Islet precursor cell (in vitro differentiated cells): ENCODE results near the gene FNDC5.
"Not testable (repeated sequence)": the region's sequence is repeated elsewhere in the genome, so short reads cannot be mapped to it uniquely, and the experiment has no call there.

ENCODE experiments used
- DNase-seq: peaks from one replicate; pipeline ENCODE4 v3.0.0-alpha.2; 2018

The FNDC5 gene

DNA sequence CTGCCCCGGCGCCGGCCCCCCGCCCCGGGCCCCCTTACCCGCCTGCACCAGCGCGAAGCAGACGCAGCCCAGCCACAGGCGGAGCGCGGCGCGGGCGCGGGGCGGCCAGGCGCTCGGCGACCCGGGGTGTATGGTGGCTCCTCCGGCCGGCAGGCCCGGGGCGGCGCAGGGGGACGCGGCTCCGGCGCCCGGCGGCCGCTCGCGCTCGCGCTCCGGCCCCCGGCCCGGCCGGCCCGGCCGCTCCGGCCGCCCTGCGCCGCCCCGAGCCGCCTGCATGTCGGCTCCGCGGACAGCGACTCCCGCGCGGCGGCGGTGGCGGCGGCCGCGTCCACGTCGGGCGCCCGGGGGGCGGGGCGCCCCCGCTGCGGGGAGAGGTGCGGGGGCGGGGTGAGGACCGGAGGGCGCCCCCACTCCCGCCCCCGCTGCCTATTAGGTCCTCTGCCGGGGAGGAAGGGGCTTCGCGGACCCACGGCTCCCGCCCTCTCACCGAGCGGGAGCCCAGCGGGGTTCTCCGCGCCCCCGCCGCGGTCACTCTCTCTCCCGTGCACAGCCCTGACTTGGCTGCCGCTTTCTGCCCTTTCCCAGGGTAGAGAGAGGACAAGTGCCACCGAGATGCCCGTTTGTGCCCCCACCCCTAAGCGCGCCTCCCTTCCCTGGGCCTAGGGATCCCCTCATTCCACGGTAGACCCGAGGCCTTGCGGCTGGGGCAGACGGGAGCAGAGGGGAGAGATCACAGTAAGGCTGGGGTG lies at the start of gene FNDC5:
FNDC5 (minus strand) TSS at position 298 of the 749 bp plus-strand sequence.
- peak; percentile 75 for DNase-seq

DNA sequence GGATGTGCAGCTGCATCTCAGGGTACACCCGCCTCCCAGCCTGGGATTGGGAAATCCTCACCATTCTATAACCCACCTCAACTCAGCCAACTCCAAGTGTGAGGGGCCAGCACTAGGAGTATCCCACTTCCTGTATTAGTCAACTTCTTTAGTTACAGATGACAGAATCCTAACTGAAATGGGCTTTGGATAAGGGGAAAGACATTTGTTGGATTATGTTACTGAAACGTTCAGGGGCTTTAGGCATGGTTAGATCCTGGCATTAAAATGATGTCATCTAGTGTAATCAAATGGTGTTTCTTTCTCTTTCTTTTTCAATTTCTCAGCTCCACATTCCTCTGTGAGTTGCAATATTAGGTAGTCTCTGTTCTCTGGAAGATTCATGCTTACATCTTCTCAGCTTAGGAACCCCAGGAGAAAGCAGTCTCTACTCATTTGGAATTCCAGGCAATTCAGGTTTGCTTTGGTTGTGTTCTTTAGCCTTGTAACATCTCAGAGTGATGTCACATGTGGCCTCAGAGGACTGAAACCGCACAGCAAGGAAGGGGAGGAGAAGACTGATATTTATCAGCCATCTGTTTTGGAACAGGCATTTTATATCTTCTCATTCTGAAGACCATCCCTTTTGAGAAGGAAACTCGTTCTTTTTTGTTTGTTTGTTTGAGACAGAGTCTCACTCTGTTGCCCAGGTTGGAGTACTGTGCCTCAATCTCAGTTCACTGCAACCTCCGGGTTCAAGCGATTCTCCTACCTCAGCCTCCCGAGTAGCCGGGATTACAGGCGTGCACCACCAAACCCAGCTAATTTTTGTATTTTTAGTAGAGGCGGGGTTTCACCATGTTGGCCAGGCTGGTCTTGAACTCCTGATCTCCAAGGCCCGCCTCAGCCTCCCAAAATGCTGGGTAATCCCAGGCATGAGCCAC lies 49.4 kb upstream of the FNDC5 start:
- no peak for DNase-seq

DNA sequence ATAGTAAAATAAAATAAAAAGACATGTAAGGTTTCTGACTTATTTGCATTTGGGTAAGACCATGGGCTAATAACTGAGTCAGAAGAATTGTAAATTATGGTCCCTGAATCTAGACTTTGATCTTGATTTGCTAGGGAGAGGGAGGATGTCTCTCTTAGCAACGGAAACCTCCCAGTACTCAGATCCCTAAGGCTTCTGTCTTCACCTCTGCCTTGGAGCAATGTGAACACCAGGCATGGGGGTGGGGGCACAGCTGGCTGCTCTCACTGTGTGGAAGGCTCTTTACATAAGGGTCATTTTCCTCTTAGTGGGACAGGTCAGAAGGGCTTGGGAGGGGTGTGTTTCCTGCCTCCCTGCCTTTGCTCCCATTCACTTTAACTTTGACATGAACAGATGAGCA lies 47.5 kb upstream of the FNDC5 start:
- DNase-seq, result no peak

DNA sequence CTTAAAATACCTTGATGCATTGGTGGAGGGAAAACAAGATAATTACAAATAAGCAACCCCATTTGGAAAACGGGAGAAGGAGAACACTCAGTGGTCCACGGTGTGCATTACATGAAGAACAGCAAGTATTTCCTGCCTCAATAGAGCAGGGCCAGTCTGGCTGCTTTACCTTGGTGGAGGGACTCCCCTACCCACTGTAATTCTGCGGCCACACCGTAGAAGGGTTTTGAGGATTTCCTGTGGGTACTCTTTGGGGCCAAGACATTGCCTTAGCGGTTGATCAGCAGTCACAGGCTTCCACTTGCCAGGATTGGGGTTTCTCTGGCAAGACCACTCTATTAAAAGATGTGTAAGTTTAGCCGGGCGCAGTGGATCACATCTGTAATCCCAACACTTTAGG lies 46.8 kb upstream of the FNDC5 start:
- DNase-seq, result no peak

DNA sequence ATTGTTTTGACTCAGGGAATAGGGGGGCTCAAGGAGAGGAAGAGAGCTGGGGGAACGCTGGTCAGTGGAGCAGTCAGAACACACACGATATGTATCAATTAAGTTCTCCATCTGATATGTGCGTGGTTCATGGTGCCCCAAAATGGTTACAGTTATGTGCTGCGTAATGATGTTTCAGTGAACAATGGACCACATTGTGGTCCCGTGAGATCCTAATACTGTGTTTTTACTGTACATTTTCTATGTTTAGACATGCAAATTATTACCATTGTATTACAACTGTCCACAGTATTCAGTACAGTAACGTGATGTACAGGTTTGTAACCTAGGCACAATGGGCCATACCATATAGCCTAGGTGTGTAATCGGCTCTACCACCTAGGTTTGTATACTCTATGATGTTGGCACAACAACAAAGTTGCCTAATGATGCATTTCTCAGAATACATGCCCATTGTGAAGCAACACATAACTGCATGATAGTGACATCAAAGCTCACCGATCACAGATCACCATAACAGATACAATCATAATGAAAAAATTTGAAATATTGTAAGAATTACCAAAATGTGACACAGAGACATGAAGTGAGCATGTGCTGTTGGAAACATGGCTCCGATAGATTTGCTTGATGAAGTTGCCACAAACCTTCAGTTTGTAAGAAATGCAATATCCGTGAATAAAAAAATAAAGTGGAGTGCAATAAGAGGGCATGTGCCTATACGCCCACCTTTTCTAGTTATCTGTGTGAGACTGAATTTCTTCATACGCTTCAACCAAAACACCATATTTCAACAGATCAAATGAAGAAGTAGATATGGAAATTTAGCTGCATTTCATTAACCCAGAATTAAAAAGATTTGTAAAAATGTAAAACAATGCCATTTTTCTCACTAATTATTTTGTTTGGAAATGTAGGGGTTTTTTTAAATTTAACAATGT lies 45.3 kb upstream of the FNDC5 start:
- DNase-seq, result no peak

DNA sequence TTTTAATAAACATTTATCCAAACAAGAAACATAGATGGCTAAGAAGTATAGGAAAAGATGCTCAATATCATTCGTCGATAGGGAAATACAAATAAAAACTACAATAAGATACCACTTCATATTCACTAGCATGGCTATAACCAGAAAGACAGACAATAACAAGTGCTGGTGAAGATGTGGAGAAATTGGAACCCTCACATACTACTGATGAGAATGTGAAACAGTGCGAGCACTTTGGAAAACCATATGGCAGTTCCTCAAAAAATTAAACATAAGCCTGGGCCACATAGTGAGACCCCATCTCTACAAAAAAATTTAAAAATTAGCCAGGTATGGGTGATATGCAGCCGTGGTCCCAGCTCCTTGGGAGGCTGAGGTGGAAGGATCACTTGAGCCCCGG lies 39.6 kb upstream of the FNDC5 start:
- no peak for DNase-seq

DNA sequence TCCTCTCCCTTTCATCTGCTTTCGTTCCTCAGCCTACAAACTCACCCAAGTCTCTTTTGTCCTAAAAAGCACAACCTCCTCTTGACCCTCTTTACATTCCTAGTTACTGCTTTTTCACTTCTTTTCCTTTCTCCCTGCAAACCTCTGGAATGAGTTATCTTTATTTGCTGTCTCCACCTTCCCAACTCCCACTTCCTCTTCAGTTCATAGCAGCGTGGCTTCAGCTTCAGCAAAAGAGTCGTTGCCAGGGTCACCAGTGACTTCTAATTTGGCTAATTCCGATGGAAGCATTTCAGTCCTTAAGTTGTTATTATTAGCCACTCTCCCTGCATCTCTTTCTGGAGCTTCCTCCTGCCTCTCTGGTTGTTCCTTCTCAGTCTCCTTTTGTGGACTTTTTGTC lies 36.7 kb upstream of the FNDC5 start:
- no peak for DNase-seq

DNA sequence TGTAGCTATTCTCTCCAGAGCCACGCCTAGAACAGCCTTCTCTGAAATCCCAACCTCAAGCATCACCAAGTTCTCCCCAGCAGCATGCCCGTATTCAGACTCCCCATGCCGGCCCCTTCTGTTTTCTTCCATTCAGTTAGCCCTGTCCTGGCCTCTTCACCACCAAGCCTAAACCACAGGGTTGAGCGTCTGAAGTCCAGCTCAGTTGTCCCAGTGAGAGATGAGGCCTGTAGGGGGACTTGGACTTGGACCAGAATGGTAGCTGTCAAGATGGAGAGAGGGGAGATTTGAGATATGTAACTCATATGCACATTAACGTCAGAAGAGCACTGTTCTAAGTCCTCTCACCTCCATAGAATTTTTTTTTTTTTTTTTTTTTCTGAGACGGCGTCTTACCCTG lies 35.9 kb upstream of the FNDC5 start:
- no peak for DNase-seq

DNA sequence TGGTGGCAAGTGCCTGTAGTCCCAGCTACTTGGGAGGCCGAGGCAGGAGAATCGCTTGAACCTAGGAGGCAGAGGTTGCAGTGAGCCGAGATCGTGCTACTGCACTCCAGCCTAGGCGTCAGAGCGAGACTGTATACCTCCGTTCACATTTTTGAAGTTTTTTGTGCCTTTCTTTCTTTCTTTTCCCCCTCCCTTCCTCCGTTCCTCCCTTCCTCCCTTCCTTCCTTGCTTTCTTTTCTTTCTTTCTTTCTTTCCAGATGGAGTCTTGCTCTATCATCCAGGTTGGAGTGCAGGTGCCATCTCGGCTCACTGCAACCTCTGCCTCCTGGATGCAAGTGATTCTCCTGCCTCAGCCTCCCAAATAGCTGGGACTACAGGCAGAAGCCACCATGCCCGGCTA lies 34.9 kb upstream of the FNDC5 start:
- not testable (repeated sequence) for DNase-seq

DNA sequence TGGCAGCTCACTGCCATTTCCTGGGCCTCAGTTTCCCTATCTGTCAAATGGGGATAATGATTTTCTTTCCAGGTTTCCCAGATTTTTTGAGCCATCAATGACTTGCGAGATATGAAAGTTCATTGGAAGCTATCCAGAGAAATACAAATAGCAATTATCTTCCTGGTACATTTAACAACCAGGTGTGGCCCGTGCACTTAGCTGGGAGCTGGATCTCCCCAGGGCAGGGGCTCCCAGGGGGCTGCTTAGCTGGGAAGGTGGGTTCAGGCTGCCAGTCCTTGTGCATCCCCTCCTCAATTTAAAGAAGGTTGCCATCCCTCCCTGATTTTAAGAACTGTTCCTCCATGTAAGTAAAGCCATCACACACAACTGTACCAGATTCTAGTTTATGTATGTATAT lies 34.1 kb upstream of the FNDC5 start:
- no peak for DNase-seq

DNA sequence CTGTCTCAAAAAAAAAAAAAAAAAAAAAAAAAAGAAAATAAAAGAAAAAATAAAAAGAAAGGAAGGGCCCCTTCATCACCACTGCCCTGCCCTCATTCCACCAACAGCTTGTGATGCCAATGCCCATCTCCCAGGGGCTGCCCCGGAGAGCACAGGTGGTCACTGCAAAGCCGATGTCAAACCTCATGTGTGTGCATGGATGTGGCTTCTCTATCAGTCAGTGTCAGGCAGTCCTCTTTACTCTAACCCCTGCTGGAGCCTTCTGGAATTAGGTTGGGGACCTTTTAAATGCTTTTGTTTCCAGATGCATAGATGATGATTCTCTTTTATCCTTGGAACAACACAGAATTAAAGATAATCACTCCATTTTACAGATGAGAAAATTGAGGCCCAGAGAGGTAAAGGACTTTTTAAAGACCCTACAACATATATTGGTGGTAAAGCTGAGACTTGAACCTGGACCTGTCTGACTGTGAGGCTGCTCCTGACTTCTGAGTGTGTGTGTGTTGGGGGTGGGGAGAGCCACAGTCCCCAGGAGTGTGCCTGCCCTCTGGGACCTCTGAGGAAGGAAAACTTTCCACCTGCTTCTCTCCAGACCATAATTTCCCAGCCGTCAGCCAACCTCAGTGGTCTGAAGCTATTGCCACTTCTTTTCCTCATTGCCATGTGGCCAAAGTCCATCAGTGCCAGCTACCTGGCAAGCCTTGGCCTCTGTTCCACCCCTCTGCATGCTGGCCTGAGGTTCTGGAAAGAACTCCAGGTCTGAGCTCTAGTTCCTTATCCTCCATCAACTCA lies 33.5 kb upstream of the FNDC5 start:
- DNase-seq, result no peak

DNA sequence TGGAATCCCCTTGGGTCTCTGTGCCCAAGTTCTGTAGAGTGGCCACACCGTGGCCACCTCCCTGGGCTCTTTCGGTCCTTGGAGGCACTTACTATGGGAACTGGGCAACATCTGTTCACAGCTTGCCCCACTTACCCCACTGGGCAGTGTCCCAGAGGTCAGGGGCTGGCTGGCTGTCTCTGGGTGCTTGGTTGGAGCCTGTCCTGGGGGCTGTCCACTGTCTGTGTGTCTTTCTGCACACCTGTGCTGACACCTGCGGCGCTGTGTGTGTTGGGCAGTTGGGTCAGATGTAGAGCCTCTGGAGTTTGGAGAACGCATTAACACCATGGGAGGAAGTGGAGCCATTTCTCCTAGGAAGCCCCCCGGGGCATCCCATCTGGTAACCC lies 31.8 kb upstream of the FNDC5 start:
- DNase-seq, result no peak

DNA sequence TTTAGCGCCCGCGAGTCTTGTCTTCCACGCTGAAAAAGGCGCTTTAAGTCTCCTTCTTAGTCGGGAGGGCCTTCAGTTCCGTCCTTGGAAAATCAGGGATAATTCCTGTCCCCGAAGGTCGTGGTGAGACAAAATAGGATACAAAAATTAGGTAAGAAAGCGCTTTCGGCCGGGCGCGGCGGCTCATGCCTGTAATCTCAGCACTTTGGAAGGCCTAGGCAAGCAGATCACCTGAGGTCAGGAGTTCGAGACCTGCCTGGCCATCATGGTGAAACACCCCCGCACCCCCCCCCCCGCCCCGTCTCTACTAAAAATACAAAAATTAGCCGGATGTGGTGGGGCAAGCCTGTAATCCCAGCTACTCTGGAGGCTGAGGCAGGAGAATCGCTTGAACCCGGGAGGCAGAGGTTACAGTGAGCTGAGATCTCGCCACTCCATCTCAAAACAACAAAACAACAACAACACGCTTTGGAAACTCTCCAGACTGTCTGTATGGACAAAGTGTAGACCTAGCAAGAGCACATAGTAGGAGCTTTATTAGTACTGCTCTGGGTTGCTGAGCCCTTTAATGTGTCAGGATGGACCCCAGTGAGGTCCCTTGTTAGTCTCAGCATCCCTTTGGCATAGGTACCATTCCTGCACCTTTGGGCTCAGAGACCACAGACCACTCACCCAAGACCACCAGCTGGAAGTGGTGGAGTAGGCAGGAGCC lies 31.3 kb upstream of the FNDC5 start:
- DNase-seq, result no peak

DNA sequence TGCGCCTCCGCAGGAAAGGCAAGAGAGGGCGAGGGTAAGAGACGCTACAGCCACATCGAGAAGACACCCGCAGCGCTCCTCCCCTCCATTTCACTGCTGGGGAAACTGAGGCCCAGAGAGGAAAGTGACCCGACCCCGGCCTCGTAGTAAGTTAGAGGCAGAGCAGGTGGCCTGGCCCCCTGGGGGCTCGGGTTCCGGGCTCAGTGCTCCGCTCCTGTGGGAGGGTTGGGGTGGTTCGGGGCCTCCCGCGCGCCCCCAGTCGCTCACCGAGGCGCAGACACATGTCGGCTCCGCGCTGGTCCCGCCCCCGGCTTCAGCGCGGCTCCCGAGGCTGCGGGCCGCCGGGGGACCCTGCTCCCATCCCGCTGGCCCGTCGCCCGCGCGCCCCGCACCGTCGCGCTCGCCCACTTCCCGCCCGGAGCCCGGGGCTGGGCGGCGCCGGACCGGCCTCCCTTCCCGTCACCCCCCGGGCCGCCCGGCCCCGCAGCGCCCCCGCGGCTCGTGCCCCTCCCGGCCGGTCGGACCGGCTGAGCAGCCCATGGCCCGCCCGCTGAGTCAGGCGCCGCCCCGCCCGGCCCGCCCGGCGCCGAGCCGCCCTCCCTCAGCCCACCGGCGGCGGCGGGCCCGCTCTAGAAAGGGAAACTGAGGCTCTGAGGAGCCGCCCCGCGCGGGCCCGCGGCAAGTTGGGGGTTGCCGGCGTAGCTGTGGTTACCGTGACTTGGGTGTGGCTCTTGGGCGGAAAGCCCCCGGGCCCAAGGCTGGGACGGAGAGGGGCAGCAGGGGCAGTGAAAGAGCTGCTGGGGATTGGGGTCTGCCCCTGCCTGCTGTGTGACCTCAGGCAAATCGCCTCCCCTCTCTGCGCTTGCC lies 30.5 kb upstream of the FNDC5 start, which contains the start of gene TMEM54:
TMEM54 (minus strand) TSS at position 434 of the 867 bp plus-strand sequence; CDS start at position 283, 151 bp downstream.
- DNase-seq, result peak; percentile 75

DNA sequence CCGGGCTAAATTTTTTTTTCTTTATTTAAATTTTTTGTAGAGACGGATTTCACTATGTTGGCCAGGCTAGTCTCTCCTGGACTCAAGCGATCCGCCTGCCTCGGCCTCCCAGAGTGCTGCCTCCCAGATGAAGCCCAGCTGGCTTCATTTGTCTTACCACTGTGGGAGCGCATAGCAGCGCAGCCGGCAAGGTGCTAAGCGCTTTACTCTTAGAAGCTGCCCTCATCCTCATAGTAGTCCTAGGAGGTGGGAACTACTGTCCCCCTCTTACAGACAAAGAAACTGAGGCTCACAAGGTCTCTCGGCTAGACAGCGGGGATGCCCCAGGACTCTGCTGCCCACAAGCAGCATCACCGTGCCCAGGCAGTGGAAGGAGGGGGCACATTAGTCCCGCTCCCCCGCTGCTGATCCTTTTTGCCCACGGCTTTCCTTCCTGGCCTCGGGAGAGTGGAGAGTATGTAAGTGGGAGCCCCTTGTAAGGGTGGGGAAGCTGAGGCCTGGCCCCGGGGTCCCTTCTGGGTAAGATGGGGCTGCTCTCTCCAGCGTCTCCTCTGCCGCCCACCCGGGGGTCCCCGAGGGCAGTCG lies 29.8 kb upstream of the FNDC5 start:
- DNase-seq, result no peak

DNA sequence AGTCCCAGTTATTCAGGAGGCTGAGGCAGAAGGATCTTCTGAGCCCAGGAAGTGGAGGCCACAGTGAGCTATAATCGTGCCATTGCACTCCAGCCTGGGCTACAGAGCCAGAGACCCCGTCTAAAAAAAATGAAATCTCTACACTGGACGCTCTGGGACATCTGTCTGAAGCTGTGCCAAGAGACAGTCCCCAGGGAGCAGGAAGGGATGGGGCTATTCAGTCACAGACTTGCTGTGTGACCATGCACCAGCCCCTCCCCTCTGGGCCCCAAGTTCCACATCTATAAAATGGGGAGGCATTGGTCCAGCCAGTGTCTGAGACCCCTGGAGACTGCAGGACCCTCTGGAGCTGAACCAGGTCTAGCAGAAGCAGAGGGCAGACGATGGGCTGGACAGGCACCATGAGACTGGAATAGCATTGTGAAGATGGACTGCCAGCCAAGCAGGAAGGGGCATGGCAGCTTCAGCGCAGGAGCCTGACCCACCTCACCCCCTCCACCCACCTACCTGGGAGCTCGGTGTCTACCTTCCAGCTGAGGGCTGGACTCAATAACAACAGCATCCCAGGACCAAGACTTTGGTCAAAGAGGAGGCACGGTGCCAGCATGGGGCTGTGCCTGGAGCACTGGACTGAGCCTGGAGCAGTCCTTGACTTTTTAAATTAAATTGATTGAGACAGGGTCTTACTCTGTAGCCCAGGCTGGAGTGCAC lies 29.0 kb upstream of the FNDC5 start:
- no peak for DNase-seq

DNA sequence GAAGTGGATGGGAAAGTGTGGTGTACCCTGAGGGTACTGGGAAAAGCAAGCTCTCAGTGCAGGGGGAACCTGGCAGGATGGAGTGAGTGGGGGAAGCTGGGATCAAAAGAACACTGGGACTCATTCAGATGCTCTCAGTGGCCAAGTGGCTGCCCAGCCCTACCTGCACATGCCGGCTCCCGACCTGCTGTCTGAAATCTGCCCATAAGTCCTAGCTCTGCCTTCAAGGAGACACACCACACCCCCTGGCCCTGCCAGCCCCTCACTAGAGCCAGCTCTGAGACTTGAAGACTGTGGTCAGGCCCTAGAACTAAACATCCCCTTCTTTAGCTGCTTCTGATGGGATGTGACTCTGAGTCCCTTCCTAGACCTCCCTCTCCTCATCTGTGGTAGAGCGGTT lies 28.2 kb upstream of the FNDC5 start:
- DNase-seq, result no peak

DNA sequence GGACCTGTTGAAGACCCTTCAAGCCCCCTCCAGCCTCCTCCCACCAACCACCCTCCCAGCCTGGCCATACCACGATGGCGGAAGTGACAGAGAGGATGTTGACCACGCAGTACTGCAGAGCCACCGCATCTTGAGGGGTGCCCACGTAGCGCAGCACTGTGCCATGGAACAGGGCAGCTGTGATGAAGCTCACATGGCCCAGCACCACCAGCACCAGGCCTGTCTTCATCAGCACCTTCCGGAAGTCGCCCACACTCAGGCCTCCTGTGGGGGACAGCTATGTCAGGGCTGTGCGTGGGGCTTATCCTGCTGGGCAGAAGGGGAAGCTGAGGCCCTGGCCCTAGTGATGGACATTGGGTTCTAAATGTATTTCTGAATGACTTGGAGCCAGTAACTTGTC lies 27.3 kb upstream of the FNDC5 start:
- DNase-seq, result peak; percentile 43
